Suppressor macrophage treated with lipopolysaccharide for 1 hour (primary cell): ENCODE results near the gene ANAPC15.
"Not testable (repeated sequence)": the region's sequence is repeated elsewhere in the genome, so short reads cannot be mapped to it uniquely, and the experiment has no call there.

Experiments
- DNase-seq, 3 donors: peaks; one replicate each; pipeline ENCODE4 v3.0.0-alpha.2; 2020 to 2022

ANAPC15 gene

GRCh38 chr11:72112143-72112977 is at the start of gene ANAPC15:
Gene ANAPC15 (minus strand): TSS chr11:72112695. CDS start chr11:72111276, 1,419 bp downstream.
- peak; percentile 98 to 100 (median 100) for DNase-seq

GRCh38 chr11:72160319-72160718 is 47.8 kb upstream of the ANAPC15 start:
- no peak for DNase-seq

- no peak for DNase-seq
Measured at GRCh38 chr11:72157131-72157530, 44.6 kb upstream of the ANAPC15 start.

- no peak for DNase-seq
Measured at GRCh38 chr11:72155751-72156150, 43.3 kb upstream of the ANAPC15 start.

- no peak for DNase-seq
Measured at GRCh38 chr11:72154816-72155215, 42.3 kb upstream of the ANAPC15 start.

GRCh38 chr11:72153874-72154273 is 41.4 kb upstream of the ANAPC15 start:
- DNase-seq, result not testable (repeated sequence)

GRCh38 chr11:72150882-72151281 is 38.4 kb upstream of the ANAPC15 start:
- no peak for DNase-seq

GRCh38 chr11:72146625-72147024 is 34.1 kb upstream of the ANAPC15 start:
- no peak for DNase-seq

GRCh38 chr11:72144807-72145565 is 32.5 kb upstream of the ANAPC15 start:
- DNase-seq, result no peak

- DNase-seq, result not testable (repeated sequence)
Measured at GRCh38 chr11:72142543-72142942, 30.0 kb upstream of the ANAPC15 start.

GRCh38 chr11:72142086-72142485 is 29.6 kb upstream of the ANAPC15 start:
- not testable (repeated sequence) for DNase-seq

GRCh38 chr11:72141066-72141465 is 28.6 kb upstream of the ANAPC15 start:
- DNase-seq, result no peak

- no peak for DNase-seq
Measured at GRCh38 chr11:72140661-72141060, 28.2 kb upstream of the ANAPC15 start.

GRCh38 chr11:72139500-72139899 is 27.0 kb upstream of the ANAPC15 start:
- no peak for DNase-seq

- no peak for DNase-seq
Measured at GRCh38 chr11:72138821-72139390, 26.4 kb upstream of the ANAPC15 start.

GRCh38 chr11:72136684-72137262 is 24.3 kb upstream of the ANAPC15 start:
- peak in 1 of 3 donors; percentile 24 for DNase-seq

- peak in 1 of 3 donors; percentile 18 for DNase-seq
Measured at GRCh38 chr11:72135891-72136683, 23.6 kb upstream of the ANAPC15 start.

GRCh38 chr11:72135473-72135872 is 23.0 kb upstream of the ANAPC15 start, which contains the start of gene FOLR3:
Gene FOLR3 (plus strand): TSS chr11:72135725. CDS start chr11:72135953, 228 bp downstream.
- peak in 1 of 3 donors; percentile 18 for DNase-seq

- DNase-seq, result peak; percentile 25 to 73 (median 70)
Measured at GRCh38 chr11:72132646-72133045, 20.2 kb upstream of the ANAPC15 start.

- DNase-seq, result no peak
Measured at GRCh38 chr11:72129381-72129780, 16.9 kb upstream of the ANAPC15 start.

GRCh38 chr11:72127923-72128322 is 15.4 kb upstream of the ANAPC15 start:
- DNase-seq, result no peak

GRCh38 chr11:72125956-72126355 is 13.5 kb upstream of the ANAPC15 start:
- no peak for DNase-seq
